Kidney epithelial cell (primary cell): ENCODE results near the gene SUGP1. TPM values are rescaled to one million over a fixed set of nuclear protein-coding genes. Genes with fewer than 3 reads are reported as not detected.

Experiments
- DNase-seq: peaks from one replicate; pipeline ENCODE4 v3.0.0-alpha.2; 2010; ENCODE audit warnings: low read depth
- H3K27me3 ChIP-seq: 2 replicates; pipeline ENCODE4 v1.6.0; 2011; ENCODE audit warnings: low read length; ENCODE audit not compliant: control insufficient read depth, insufficient read depth
- H3K36me3 ChIP-seq: 2 replicates; pipeline ENCODE4 v1.5.1; 2011; ENCODE audit warnings: low read length; ENCODE audit not compliant: control insufficient read depth, insufficient read depth
- H3K4me3 ChIP-seq: 2 replicates; pipeline ENCODE4 v1.5.1; 2011; ENCODE audit warnings: low read depth, mild to moderate bottlenecking, control low read depth, low read length
- CTCF ChIP-seq: IDR thresholded peaks from 2 replicates; pipeline ENCODE4 v1.5.1; 2011; ENCODE audit warnings: mild to moderate bottlenecking, moderate library complexity, low read length, control low read depth, inconsistent platforms; ENCODE audit not compliant: insufficient read depth, poor library complexity, severe bottlenecking
- total RNA-seq: library from RNA; depleted of rRNA; stranded (reverse); fragments of >200 nt; gene quantifications from 2 replicates; pipeline ENCODE4 v1.2.3, GENCODE V29; 2015

Gene SUGP1
- total RNA-seq, 1 donor from 2014 or later: 44.0 TPM

- H3K27me3 ChIP-seq: no peaks in the 10 kb centered on the region
- TF ChIP-seq CTCF: no peak
- H3K36me3 ChIP-seq: peaks cover 2% of the 10 kb centered on the region
- H3K4me3 ChIP-seq: no peak overlapping the region
- no peak for DNase-seq
Measured at GRCh38 chr19:19308373-19308772, 11.9 kb downstream of the SUGP1 start.

GRCh38 chr19:19306191-19306590 is 14.1 kb downstream of the SUGP1 start:
- Histone ChIP-seq H3K27me3 (no peaks in the 10 kb centered on the region), H3K4me3 (no peak overlapping the region), H3K36me3 (peaks cover 2% of the 10 kb centered on the region)
- TF ChIP-seq CTCF: no peak
- DNase-seq: no peak

- no peak for TF ChIP-seq CTCF
- Histone ChIP-seq H3K27me3 (no peaks in the 10 kb centered on the region), H3K4me3 (no peak overlapping the region), H3K36me3 (peaks cover 2% of the 10 kb centered on the region)
- no peak for DNase-seq
Measured at GRCh38 chr19:19305696-19306095, 14.6 kb downstream of the SUGP1 start.

DNA sequence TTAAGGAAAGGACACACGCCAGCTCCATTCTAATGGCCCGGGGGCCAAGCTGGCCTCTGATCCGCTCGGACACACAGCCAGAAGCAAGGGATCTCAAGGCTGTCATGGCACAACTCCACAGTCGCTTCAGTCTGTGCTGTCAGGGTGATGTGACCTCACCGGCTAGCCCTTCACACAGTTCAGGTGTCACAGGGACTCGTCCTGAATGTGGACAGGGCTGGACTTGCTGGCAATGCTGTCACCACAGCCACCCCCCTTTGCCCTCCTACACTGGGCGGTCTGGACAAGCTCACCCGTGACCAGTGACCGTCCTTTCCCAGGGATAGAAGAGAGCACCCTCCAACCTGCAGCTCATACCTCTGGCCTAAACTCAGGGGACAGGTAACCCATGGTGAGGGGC is 15.2 kb downstream of the SUGP1 start:
- no peak for TF ChIP-seq CTCF
- no peaks in the 10 kb centered on the region for H3K27me3 ChIP-seq
- no peak overlapping the region for H3K4me3 ChIP-seq
- peaks cover 1% of the 10 kb centered on the region for H3K36me3 ChIP-seq
- no peak for DNase-seq

DNA sequence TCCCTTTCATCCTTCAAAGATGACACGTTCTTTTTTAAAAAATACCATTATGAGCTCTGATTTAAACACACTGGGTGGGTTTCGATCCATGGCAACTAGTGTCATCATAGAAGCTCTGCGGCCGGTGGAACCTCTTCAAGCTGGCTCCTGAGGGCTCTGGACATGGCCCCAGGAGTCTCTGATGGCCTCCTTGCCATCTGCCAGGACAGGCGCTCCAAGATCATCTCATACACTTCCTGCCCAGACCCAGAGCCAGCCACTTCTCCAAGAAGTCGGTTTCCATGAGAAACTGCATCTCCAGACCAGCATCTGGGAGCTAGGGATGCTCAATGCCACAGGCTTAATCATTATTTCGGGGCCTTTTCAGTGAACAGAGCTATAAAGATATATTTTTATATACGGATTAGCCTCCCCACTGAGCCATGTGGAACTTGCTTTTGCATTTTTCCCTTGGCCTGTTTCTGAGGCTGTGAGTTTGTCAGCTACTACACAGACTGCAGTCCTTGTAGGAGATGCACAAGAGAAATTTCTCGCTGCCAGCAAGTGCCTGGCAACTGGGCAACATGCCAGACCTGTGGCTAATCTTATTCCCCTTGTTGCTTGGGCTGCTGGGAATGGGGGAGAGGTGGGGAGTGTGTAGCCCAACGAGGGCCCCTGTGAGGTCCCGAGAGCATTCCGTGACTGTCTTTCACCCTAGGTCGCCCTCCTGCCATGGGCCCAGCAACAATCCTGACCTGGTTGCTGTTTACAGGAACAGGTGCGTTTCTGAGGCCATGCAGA is 15.9 kb downstream of the SUGP1 start:
- Histone ChIP-seq H3K4me3 (no peak overlapping the region), H3K36me3 (peaks cover 1% of the 10 kb centered on the region), H3K27me3 (no peaks in the 10 kb centered on the region)
- TF ChIP-seq CTCF: no peak
- DNase-seq: no peak

DNA sequence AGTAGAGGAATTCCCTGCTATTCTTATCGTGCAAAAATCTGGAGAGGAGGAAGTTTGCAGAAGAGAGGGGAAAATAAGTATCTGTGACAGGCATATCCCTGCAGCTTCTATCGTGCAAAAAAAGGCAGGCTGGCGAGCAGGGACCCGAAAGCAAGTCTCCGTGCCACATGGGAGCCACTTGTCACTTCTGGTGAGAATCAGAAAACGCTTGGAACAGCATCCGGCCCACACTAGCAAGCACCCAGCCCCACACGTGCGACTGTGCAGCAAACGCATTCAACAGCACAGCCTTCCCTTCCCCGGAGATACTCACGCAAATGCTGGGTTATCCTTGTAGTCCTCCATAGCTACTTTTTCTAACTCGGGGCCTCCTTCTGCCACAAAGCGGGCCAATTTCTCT is 16.9 kb downstream of the SUGP1 start:
- TF ChIP-seq CTCF: no peak
- Histone ChIP-seq H3K4me3 (no peak overlapping the region), H3K36me3 (peaks cover 1% of the 10 kb centered on the region), H3K27me3 (no peaks in the 10 kb centered on the region)
- DNase-seq: no peak
